ENCODE results near the gene LRFN2. TPM values are rescaled to one million over a fixed set of nuclear protein-coding genes. Genes with fewer than 3 reads are reported as not detected.
A peak's percentile ranks its signal among the peaks of the same experiment; 100 is the strongest.

LRFN2 gene
- total RNA-seq, 1 donor from 2014 or later: not detected

- no peak for DNase-seq (ENCODE audit: low read depth)
These were observed 148.8 kb downstream of the LRFN2 start for GRCh38 chr6:40438246-40438887.

DNA sequence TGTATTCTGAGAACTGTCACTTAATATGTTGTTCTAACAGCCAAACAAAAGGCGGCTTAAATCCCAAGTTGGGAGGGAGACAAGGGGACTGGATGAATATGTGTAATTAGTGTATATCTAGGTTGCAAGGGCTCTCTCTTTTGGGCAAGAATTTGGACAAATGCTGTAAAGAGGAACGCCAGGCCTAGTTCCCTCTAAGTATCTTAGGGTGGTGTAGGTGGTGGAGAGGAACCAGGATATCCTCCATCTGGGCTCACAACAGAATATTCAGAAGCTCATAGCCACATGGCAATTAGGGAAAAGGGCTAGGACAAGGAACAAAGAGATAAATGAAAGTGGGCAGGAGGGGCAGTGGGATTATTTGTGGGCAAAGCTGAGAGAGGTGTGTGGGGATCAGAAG lies 149.5 kb downstream of the LRFN2 start:
- no peak for DNase-seq (ENCODE audit: low read depth)

- peak; percentile 24 for DNase-seq (ENCODE audit: low read depth)
These were observed 150.2 kb downstream of the LRFN2 start for GRCh38 chr6:40436685-40437604.

- DNase-seq (ENCODE audit: low read depth): no peak
These were observed 154.2 kb downstream of the LRFN2 start for GRCh38 chr6:40432982-40433381.

DNA sequence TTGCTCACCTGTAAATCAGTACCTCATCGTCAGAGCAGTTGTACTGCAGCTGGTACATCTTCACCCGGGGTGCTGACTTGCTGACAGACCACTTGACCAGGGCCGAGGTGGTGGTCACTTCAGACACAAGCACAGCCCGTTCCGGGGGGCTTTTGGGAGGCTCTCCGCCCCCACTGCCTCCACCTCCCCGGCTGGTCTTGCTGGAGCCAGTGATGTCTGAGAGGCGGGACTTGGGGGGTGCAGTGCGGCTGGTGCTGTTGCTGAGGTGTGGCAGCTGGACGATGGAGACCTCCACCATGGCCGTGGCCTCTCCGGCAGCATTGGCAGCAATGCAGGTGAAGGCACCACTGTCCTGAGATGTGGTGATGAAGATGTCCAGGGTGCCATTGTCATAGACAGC lies 155.5 kb downstream of the LRFN2 start:
- no peak for DNase-seq (ENCODE audit: low read depth)

DNA sequence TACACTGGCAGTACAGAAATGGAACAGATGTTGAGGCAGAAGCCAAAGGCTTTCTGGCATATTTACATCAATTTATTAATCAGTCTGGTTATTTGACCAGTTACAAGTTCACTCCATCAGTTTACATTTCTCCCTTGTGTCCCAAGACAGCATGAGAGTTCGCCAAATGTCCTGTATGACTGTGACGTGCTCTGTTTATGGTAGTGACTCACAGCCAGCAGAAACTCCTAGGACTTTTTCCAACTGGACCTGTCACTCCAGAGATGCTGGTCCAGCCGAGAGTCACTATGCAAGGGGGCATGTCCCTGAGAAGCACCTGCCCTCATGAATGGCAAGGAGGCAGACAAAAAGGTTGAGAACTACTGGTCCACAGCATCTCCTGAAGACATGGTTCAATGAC lies 160.0 kb downstream of the LRFN2 start:
- no peak for DNase-seq (ENCODE audit: low read depth)

DNA sequence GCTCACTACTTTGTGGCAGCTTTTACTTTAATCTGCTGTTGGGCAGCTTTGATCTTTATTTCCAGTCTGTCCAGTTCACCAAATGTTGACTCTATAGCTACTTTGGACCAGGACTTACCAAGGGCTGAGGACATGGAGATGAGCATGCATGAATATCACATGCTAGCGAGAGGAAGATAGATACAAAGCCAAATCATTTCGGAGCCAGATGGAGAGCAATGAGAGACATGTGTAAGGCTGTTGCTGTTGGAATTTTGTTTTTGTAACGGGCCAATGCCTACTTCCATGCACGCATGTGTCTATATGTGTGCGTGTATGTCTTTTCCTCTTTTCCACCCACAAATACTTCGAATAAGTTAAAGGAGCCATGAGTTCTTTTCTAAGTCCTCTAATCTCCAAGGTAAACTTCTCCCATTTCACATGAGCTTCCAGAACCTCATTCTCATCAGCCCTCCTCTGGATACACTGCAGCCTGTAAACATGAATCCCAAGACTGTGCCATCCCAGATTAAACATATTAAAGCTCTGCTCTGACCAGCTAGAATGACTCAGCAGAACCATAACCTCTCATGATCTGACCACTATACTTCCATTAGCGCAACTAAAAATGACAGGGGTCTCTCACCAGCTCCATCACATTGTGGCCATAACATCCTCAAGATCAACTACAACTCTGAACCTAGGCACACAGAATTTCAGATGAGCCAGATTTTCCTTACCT lies 160.7 kb downstream of the LRFN2 start:
- no peak for DNase-seq (ENCODE audit: low read depth)

DNA sequence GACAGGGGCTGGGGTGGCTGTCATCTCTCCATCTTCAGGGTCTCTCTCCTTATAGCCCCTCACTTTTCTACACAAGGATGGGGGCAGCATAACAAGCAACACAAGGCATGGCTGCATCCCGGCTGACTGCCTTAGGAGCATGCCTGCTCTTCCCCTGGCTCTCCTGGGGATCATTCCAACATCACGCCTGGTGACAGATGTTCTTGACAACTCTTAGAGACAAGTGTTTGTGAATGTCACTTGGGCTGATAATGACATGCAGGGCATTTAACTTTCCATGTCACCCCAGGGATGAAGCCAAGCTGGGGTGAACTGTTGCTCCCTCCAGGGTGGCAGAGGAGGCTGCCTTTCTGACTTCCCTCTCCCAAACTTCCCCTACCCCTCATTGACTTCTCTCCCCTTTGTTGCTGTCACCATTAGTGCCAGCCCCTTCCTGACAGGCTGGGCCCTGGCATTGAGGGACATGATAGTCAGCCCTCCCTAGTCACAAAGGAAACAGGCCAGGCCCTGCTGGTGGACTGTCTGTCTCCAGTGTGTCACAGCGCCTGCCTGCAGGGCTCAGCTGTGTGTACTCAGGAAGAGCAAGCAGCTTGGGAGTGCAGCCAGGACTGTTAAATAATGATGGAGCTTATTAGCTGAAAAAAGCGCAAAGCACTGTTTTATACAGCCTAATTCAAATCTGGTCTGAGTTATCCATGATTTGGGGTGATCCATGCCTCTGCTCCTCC lies 161.8 kb downstream of the LRFN2 start:
- no peak for DNase-seq (ENCODE audit: low read depth)

GRCh38 chr6:40422046-40422445 lies 165.1 kb downstream of the LRFN2 start:
- DNase-seq (ENCODE audit: low read depth): no peak

DNA sequence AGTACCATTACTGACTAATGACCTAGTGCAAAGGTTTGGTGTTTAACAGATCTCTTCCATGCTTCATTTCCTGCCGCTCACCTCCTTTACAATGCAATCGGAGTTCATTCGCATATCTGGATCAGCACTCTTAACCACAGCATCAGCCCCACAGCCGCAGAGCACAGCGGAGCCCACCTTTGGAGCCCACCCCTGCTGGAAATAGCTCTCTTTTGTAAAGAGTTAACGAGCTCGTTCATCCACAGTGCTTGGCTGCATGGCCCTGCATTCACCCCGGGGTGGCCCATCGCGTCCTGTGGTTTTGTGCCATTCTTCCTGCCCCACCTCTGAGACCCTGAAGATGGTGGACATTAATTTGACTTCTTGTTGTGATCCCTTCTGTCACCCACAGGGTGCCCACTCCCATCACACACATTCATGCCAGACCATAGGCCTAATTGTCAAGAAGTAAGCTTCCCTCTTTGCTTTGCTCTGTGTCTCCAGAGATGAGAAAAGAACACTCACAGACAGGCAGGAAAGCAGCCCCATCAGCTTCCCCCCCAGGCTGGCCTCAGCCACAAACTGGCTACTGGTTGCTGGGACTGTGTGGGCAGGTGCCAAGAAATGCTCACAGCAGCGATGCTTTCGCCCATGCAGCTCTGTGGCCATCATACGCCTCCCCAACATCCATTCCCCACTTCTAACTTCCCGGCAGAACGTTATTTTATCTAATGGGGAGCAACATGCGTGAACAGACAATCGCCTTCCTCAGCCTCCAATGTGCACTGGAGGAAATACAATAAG lies 167.0 kb downstream of the LRFN2 start:
- no peak for DNase-seq (ENCODE audit: low read depth)

DNA sequence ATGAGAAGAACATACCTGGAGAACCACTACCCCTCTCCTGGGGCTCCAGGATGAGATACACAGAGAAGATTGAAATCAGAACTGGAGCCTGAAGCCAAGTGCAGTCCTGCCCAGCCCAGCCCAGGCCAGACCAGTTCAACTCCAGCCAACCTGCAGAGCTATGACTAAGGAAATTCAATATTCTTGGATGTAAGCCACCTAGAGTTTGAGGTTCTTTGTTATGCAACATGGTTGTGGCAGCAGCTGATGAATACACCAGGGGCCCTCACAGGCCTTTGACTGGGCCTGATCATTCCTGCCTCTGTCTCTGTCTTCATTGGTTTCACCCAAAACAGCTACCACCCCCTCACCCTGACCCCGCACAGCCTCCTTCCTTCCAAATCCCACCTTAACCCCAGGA lies 167.8 kb downstream of the LRFN2 start:
- peak; percentile 24 for DNase-seq (ENCODE audit: low read depth)

DNA sequence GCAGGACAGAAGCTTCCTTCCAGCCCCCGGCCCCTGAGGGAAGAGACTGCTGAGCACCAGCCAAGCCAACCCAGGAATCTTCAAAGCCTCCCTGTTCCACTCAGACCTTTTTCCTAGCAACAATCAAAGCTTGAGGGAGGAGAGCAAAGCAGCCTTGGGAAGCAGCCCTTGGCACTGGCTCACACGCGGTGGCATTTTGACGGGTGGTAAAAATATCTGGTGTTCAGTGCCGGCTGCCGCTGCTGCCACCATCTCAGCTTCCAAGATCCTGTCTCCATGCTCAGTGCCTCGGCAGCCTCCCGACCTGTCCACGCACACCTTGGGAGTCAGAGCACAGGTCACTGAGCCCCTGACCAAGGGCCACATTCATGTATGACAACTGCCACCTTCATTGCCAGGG lies 170.1 kb downstream of the LRFN2 start:
- no peak for DNase-seq (ENCODE audit: low read depth)

DNA sequence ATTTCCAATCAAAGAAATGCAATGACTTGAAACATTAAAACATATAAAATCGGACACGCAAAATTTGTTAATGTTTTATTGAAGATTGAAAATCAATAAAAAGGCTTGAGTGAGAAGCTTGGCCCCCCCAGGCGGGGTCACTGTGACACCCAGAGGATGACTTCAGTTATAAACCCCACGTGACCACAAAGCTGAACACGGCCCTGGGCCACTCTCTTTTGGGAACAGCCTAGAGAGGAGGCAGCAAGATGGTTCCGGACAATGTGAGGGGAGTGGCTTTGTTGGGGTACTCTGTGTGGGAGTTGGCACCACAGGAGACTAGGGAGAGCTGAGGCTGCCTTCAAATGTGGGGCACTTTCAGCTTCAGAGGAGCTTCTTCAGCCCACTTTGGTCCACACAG lies 172.5 kb downstream of the LRFN2 start:
- no peak for DNase-seq (ENCODE audit: low read depth)

DNA sequence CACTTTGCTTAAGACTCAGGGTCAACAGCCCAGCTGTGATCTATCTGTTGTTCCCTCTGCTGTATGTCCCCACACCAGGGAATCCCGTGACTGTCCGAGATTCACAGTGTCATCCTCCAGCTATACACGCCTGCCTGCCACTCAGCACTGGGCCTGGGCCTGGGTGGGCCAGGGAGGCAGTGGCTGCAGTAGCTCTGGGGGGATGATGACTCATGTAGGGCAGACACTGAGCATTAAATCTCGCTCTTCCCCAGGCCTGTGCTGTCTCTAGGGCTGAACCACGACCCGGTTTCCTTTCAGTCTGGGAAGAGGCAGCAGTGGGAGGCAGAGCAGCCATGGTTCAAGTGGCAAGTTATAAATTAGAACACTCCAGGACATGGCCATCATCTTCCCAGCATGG lies 173.9 kb downstream of the LRFN2 start:
- DNase-seq (ENCODE audit: low read depth): no peak

GRCh38 chr6:40411881-40412280 lies 175.3 kb downstream of the LRFN2 start:
- DNase-seq (ENCODE audit: low read depth): no peak

DNA sequence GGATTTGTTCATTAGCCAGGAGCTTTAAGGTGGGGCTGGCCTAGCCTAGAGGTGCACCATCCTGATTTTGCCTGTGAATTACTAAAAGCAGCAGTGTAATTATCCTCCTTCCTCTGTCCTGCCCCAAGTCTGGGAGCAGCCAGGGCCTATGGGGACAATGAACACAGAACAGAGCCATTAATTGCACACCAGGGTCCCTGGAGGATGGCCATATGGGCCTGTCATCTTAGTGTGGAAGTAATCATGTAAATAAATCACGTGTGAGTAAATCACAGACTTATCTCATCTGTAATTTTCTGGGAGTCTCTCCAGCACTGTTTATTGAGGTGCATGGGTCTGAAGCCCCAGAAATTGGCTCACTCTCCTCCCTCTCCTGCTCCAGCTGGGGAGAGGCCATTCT lies 176.3 kb downstream of the LRFN2 start:
- DNase-seq (ENCODE audit: low read depth): no peak

DNA sequence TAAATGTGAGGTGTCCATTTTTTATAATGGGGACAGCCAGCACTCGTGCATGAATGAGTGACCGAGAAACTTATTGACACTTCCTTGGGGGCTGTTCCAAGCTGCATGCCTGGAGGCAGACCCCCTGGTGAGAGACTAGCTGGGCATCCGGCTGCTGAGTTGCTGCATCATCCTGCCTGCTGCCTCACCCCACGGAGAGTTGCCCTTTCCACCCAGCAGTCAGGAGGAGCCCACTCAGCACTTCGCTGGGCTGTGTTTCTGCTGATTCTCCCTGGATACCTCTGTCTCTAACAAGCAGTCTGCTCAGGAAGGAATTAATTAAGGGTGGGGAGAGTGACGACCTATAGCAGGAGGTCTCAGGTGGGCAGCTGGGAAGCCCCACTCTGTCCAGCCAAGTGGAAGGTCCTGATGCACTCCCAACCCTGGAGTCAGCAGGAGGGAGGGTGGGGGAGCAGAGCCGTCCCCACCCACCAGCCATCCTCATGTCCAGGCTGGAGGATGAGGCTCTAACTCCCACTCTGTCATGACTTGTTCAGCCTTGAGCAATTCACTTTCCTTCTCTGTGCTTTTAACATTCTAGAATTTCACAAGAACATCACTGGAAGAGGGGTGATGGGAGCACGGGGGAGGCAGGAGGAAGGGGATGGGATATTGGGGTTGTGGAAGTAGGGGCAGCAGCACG lies 177.3 kb downstream of the LRFN2 start:
- no peak for DNase-seq (ENCODE audit: low read depth)

DNA sequence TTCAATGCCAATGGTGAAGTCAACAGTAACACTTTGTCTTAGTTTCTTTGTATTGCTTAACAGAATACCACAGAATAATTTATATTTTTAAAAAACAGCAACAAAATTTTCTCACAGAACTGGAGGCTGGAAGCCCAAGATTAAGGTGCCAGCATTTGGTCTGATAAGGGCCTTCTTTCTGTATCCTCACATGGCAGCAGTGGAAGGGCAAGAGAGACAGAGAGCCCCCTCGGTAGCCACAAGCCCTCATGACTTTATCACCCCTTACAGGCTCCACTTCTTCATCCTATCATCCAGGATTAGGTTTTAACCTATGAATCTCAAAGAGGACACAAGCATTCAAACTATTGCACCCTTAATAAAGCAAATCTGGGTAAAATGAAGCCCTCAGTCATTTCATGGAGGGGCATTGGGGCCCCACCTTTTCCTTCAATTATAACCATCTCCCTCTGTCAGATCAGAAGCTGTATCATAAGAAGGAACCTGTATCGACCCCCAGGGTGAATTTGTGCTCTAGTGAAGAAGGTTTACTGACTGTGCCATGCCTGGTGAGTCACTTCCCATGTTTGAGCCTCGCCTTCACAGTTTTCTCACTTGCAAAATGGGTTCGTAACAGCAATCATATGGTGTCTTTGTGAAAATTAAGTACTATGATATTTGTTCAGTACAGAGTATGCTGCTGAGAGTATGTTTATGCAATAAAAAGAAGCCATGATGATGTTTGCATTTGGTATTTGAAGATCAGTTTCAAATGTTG lies 178.2 kb downstream of the LRFN2 start:
- no peak for DNase-seq (ENCODE audit: low read depth)

DNA sequence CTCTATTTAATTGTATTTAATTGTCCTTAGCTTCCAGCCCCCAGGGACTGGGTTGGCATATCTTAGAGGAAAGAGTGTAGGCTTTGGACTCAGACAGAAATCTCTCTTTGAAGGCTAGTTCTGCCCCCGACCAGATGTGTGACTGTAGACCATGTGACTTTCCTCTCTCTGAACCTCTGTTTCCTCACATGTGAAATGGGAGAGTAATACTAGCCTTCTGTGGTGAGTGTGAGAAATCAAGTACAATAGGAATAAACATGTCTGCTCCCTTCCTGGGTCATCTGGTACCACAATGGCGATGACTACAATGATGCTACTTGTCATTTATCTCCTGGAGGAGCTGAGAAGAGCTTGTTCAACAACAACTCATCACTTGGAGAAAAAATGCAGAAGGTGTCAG lies 179.9 kb downstream of the LRFN2 start:
- no peak for DNase-seq (ENCODE audit: low read depth)

DNA sequence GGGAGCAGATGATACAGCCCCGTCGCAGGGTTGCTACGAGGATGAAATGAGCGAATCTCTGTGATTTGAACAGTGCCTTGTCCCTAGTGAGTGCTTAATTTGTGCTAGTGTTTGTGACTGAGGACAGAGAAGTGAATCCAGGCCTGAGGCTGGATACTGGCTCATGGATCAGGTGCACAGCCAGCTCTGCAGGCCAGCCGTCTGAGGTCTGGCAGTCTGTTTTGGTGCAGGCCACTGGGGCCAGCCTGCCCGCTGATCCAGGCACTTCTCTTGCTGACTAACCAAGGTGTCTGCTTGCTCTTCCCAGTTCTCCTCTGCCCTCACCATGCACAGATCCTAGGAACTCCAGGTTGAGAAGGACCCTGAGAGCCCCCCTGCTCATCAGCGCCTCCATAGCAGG lies 181.0 kb downstream of the LRFN2 start:
- no peak for DNase-seq (ENCODE audit: low read depth)
